ENCODE data around the gene LGALS7.
"Not testable (repeated sequence)": the region's sequence is repeated elsewhere in the genome, so short reads cannot be mapped to it uniquely, and the experiment has no call there.

Gene LGALS7

GRCh38 chr19:38769635-38770211, 3.6 kb downstream of the LGALS7 start:
- Histone ChIP-seq H3K27me3 (ENCODE audit: insufficient read depth, low read length) (no peaks in the 10 kb centered on the region), H3K79me2 (ENCODE audit: control insufficient read depth, insufficient read depth, low read length, unreplicated experiment) (no peaks in the 10 kb centered on the region), H3K4me3 (ENCODE audit: low read depth, low read length) (no peak overlapping the region; the same call in 1 of the 2 replicates), H2AFZ (ENCODE audit: low read length, unreplicated experiment) (peak overlapping the region; percentile 39), H3K36me3 (ENCODE audit: insufficient read depth, low read length) (no peaks in the 10 kb centered on the region), H3K27ac (ENCODE audit: low read depth, low read length) (no peak overlapping the region), H3K4me1 (ENCODE audit: control insufficient read depth, insufficient read depth, low read length, unreplicated experiment) (no peaks in the 10 kb centered on the region)

- no peak overlapping the region for H3K27ac ChIP-seq (ENCODE audit: low read depth, low read length)
- no peak overlapping the region for H3K4me3 ChIP-seq (ENCODE audit: low read depth, low read length)
- no peak overlapping the region for H2AFZ ChIP-seq (ENCODE audit: low read length, unreplicated experiment)
- H3K27me3 ChIP-seq (ENCODE audit: insufficient read depth, low read length) = no peaks in the 10 kb centered on the region
- no peaks in the 10 kb centered on the region for H3K79me2 ChIP-seq (ENCODE audit: control insufficient read depth, insufficient read depth, low read length, unreplicated experiment)
- H3K36me3 ChIP-seq (ENCODE audit: insufficient read depth, low read length) = no peaks in the 10 kb centered on the region
- no peaks in the 10 kb centered on the region for H3K4me1 ChIP-seq (ENCODE audit: control insufficient read depth, insufficient read depth, low read length, unreplicated experiment)
Measured at GRCh38 chr19:38766276-38767047, 6.9 kb downstream of the LGALS7 start.

- Histone ChIP-seq H3K36me3 (ENCODE audit: insufficient read depth, low read length) (no peaks in the 10 kb centered on the region), H3K4me3 (ENCODE audit: low read depth, low read length) (no peak overlapping the region), H3K27ac (ENCODE audit: low read depth, low read length) (no peak overlapping the region), H3K79me2 (ENCODE audit: control insufficient read depth, insufficient read depth, low read length, unreplicated experiment) (no peaks in the 10 kb centered on the region), H2AFZ (ENCODE audit: low read length, unreplicated experiment) (no peak overlapping the region), H3K4me1 (ENCODE audit: control insufficient read depth, insufficient read depth, low read length, unreplicated experiment) (no peaks in the 10 kb centered on the region), H3K27me3 (ENCODE audit: insufficient read depth, low read length) (no peaks in the 10 kb centered on the region)
Measured at GRCh38 chr19:38765214-38765613, 8.1 kb downstream of the LGALS7 start.

- Histone ChIP-seq H3K27ac (ENCODE audit: low read depth, low read length) (no peak overlapping the region), H3K4me1 (ENCODE audit: control insufficient read depth, insufficient read depth, low read length, unreplicated experiment) (no peaks in the 10 kb centered on the region), H3K79me2 (ENCODE audit: control insufficient read depth, insufficient read depth, low read length, unreplicated experiment) (no peaks in the 10 kb centered on the region), H3K4me3 (ENCODE audit: low read depth, low read length) (no peak overlapping the region), H2AFZ (ENCODE audit: low read length, unreplicated experiment) (no peak overlapping the region), H3K27me3 (ENCODE audit: insufficient read depth, low read length) (no peaks in the 10 kb centered on the region), H3K36me3 (ENCODE audit: insufficient read depth, low read length) (no peaks in the 10 kb centered on the region)
Measured at GRCh38 chr19:38763795-38764220, 9.5 kb downstream of the LGALS7 start.

- not testable (repeated sequence) for H2AFZ ChIP-seq (ENCODE audit: low read length, unreplicated experiment); H3K4me1 ChIP-seq (ENCODE audit: control insufficient read depth, insufficient read depth, low read length, unreplicated experiment); H3K27me3 ChIP-seq (ENCODE audit: insufficient read depth, low read length); H3K36me3 ChIP-seq (ENCODE audit: insufficient read depth, low read length); H3K4me3 ChIP-seq (ENCODE audit: low read depth, low read length); H3K79me2 ChIP-seq (ENCODE audit: control insufficient read depth, insufficient read depth, low read length, unreplicated experiment); H3K27ac ChIP-seq (ENCODE audit: low read depth, low read length)
Measured at GRCh38 chr19:38761884-38762389, 11.4 kb downstream of the LGALS7 start.

- not testable (repeated sequence) for H3K79me2 ChIP-seq (ENCODE audit: control insufficient read depth, insufficient read depth, low read length, unreplicated experiment); H2AFZ ChIP-seq (ENCODE audit: low read length, unreplicated experiment); H3K4me1 ChIP-seq (ENCODE audit: control insufficient read depth, insufficient read depth, low read length, unreplicated experiment); H3K4me3 ChIP-seq (ENCODE audit: low read depth, low read length); H3K27ac ChIP-seq (ENCODE audit: low read depth, low read length); H3K27me3 ChIP-seq (ENCODE audit: insufficient read depth, low read length); H3K36me3 ChIP-seq (ENCODE audit: insufficient read depth, low read length)
Measured at GRCh38 chr19:38760805-38761517, 12.4 kb downstream of the LGALS7 start.

- no peaks in the 10 kb centered on the region for H3K4me1 ChIP-seq (ENCODE audit: control insufficient read depth, insufficient read depth, low read length, unreplicated experiment)
- H3K36me3 ChIP-seq (ENCODE audit: insufficient read depth, low read length) = no peaks in the 10 kb centered on the region
- no peaks in the 10 kb centered on the region for H3K27me3 ChIP-seq (ENCODE audit: insufficient read depth, low read length)
- no peaks in the 10 kb centered on the region for H3K79me2 ChIP-seq (ENCODE audit: control insufficient read depth, insufficient read depth, low read length, unreplicated experiment)
- no peak overlapping the region for H3K4me3 ChIP-seq (ENCODE audit: low read depth, low read length)
- H2AFZ ChIP-seq (ENCODE audit: low read length, unreplicated experiment) = no peak overlapping the region
- no peak overlapping the region for H3K27ac ChIP-seq (ENCODE audit: low read depth, low read length)
Measured at GRCh38 chr19:38759590-38760003, 13.7 kb downstream of the LGALS7 start.

GRCh38 chr19:38754196-38754595, 19.1 kb downstream of the LGALS7 start:
- not testable (repeated sequence) for H3K36me3 ChIP-seq (ENCODE audit: insufficient read depth, low read length); H3K4me3 ChIP-seq (ENCODE audit: low read depth, low read length); H3K27me3 ChIP-seq (ENCODE audit: insufficient read depth, low read length); H2AFZ ChIP-seq (ENCODE audit: low read length, unreplicated experiment); H3K79me2 ChIP-seq (ENCODE audit: control insufficient read depth, insufficient read depth, low read length, unreplicated experiment); H3K27ac ChIP-seq (ENCODE audit: low read depth, low read length); H3K4me1 ChIP-seq (ENCODE audit: control insufficient read depth, insufficient read depth, low read length, unreplicated experiment)

GRCh38 chr19:38753783-38754182, 19.5 kb downstream of the LGALS7 start:
- H3K79me2 ChIP-seq (ENCODE audit: control insufficient read depth, insufficient read depth, low read length, unreplicated experiment); H3K36me3 ChIP-seq (ENCODE audit: insufficient read depth, low read length); H3K27me3 ChIP-seq (ENCODE audit: insufficient read depth, low read length); H2AFZ ChIP-seq (ENCODE audit: low read length, unreplicated experiment); H3K4me1 ChIP-seq (ENCODE audit: control insufficient read depth, insufficient read depth, low read length, unreplicated experiment); H3K27ac ChIP-seq (ENCODE audit: low read depth, low read length); H3K4me3 ChIP-seq (ENCODE audit: low read depth, low read length): not testable (repeated sequence)

GRCh38 chr19:38745316-38745715, 28.0 kb downstream of the LGALS7 start:
- H3K27ac ChIP-seq (ENCODE audit: low read depth, low read length) = no peak overlapping the region
- no peaks in the 10 kb centered on the region for H3K4me1 ChIP-seq (ENCODE audit: control insufficient read depth, insufficient read depth, low read length, unreplicated experiment)
- no peaks in the 10 kb centered on the region for H3K27me3 ChIP-seq (ENCODE audit: insufficient read depth, low read length)
- H2AFZ ChIP-seq (ENCODE audit: low read length, unreplicated experiment) = no peak overlapping the region
- no peaks in the 10 kb centered on the region for H3K79me2 ChIP-seq (ENCODE audit: control insufficient read depth, insufficient read depth, low read length, unreplicated experiment)
- H3K4me3 ChIP-seq (ENCODE audit: low read depth, low read length) = no peak overlapping the region
- no peaks in the 10 kb centered on the region for H3K36me3 ChIP-seq (ENCODE audit: insufficient read depth, low read length)

All from ACC112 (cell line).